Omental fat pad (tissue), 4 donors: ENCODE data around the gene MPPED1. TPM values are rescaled to one million over a fixed set of nuclear protein-coding genes. Genes with fewer than 3 reads are reported as not detected.

ENCODE experiments used
- ATAC-seq: fragments of 150-250 bp; one replicate; pipeline ENCODE4 v1.9.1; 2016; ENCODE audit warnings: mild to moderate bottlenecking, moderate library complexity; ENCODE audit not compliant: low FRiP score
- DNase-seq: peaks from one replicate; pipeline ENCODE4 v3.0.0-alpha.2; 2019; ENCODE audit warnings: low spot score
- CTCF ChIP-seq, 3 donors: fragments of 450-650 bp; IDR thresholded peaks; one replicate each; pipeline ENCODE4 v1.5.1; 2016 to 2017; ENCODE audit warnings: antibody characterized with exemption in 3 of 3, mild to moderate bottlenecking in 3 of 3, moderate library complexity in 2 of 3
- total RNA-seq, 4 donors: library from RNA; depleted of rRNA; stranded (reverse); fragments of >200 nt; gene quantifications; one replicate each; pipeline ENCODE4 v1.1.0, GENCODE V29; 2016

MPPED1 gene
- total RNA-seq, 4 donors from 2014 or later, result not detected

GRCh38 chr22:43493297-43493696 is 81.5 kb downstream of the MPPED1 start:
- no peak for TF ChIP-seq CTCF (IDR thresholded peaks at IDR 0.05)
- no peak for DNase-seq
- no peak for ATAC-seq

GRCh38 chr22:43497956-43498855 is 86.4 kb downstream of the MPPED1 start:
- ATAC-seq (no peak), DNase-seq (no peak)
- TF ChIP-seq CTCF (IDR thresholded peaks at IDR 0.05), result no peak

GRCh38 chr22:43498856-43499253 is 87.0 kb downstream of the MPPED1 start:
- no peak for DNase-seq
- ATAC-seq, result no peak
- TF ChIP-seq CTCF (IDR thresholded peaks at IDR 0.05), result no peak

GRCh38 chr22:43500792-43501785 is 89.3 kb downstream of the MPPED1 start:
- TF ChIP-seq CTCF (IDR thresholded peaks at IDR 0.05), result no peak
- ATAC-seq (no peak), DNase-seq (no peak)

GRCh38 chr22:43501878-43502277 is 90.1 kb downstream of the MPPED1 start:
- no peak for DNase-seq
- no peak for ATAC-seq
- TF ChIP-seq CTCF (IDR thresholded peaks at IDR 0.05), result no peak

GRCh38 chr22:43502306-43502874 is 90.6 kb downstream of the MPPED1 start:
- ATAC-seq (no peak), DNase-seq (no peak)
- no peak for TF ChIP-seq CTCF (IDR thresholded peaks at IDR 0.05)
